ENCODE data around the gene NSUN4.
"Not testable (repeated sequence)": the region's sequence is repeated elsewhere in the genome, so short reads cannot be mapped to it uniquely, and the experiment has no call there.

Gene NSUN4

GRCh38 chr1:46325285-46326076 lies 15.1 kb upstream of the NSUN4 start:
- not testable (repeated sequence) for DNase-seq (ENCODE audit: low spot score)

GRCh38 chr1:46328182-46328581 lies 12.4 kb upstream of the NSUN4 start:
- not testable (repeated sequence) for DNase-seq (ENCODE audit: low spot score)

- DNase-seq (ENCODE audit: low spot score): not testable (repeated sequence)
Observed at GRCh38 chr1:46329807-46330206, 10.8 kb upstream of the NSUN4 start.

- not testable (repeated sequence) for DNase-seq (ENCODE audit: low spot score)
Observed at GRCh38 chr1:46330381-46330780, 10.2 kb upstream of the NSUN4 start.

- DNase-seq (ENCODE audit: low spot score): not testable (repeated sequence)
Observed at GRCh38 chr1:46331786-46332540, 8.6 kb upstream of the NSUN4 start.

- peak; percentile 32 for DNase-seq (ENCODE audit: low spot score)
Observed at GRCh38 chr1:46333300-46334029, 7.1 kb upstream of the NSUN4 start.

GRCh38 chr1:46334030-46334384 lies 6.6 kb upstream of the NSUN4 start:
- no peak for DNase-seq (ENCODE audit: low spot score)

- no peak for DNase-seq (ENCODE audit: low spot score)
Observed at GRCh38 chr1:46335081-46335480, 5.5 kb upstream of the NSUN4 start.

GRCh38 chr1:46337409-46337808 lies 3.2 kb upstream of the NSUN4 start:
- DNase-seq (ENCODE audit: low spot score): not testable (repeated sequence)

GRCh38 chr1:46341222-46342083 lies 846 bp downstream of the NSUN4 start:
- no peak for DNase-seq (ENCODE audit: low spot score)

GRCh38 chr1:46342084-46342656 lies 1.6 kb downstream of the NSUN4 start:
- no peak for DNase-seq (ENCODE audit: low spot score)

- no peak for DNase-seq (ENCODE audit: low spot score)
Observed at GRCh38 chr1:46342677-46343350, 2.2 kb downstream of the NSUN4 start.

- no peak for DNase-seq (ENCODE audit: low spot score)
Observed at GRCh38 chr1:46343351-46343695, 2.7 kb downstream of the NSUN4 start.

GRCh38 chr1:46343705-46344104 lies 3.1 kb downstream of the NSUN4 start:
- DNase-seq (ENCODE audit: low spot score): no peak

- DNase-seq (ENCODE audit: low spot score): no peak
Observed at GRCh38 chr1:46344481-46344880, 3.9 kb downstream of the NSUN4 start.

- DNase-seq (ENCODE audit: low spot score): no peak
Observed at GRCh38 chr1:46345281-46345680, 4.7 kb downstream of the NSUN4 start.

- no peak for DNase-seq (ENCODE audit: low spot score)
Observed at GRCh38 chr1:46352363-46352762, 11.8 kb downstream of the NSUN4 start.

- DNase-seq (ENCODE audit: low spot score): not testable (repeated sequence)
Observed at GRCh38 chr1:46355920-46356319, 15.3 kb downstream of the NSUN4 start.

- DNase-seq (ENCODE audit: low spot score): no peak
Observed at GRCh38 chr1:46362158-46362557, 21.6 kb downstream of the NSUN4 start.

GRCh38 chr1:46363121-46363520 lies 22.5 kb downstream of the NSUN4 start:
- DNase-seq (ENCODE audit: low spot score): no peak

All from SK-N-DZ (cell line).